Superior temporal gyrus (tissue), 1 donor: ENCODE data around the gene MNT.

ENCODE experiments used
- DNase-seq: peaks from one replicate; pipeline ENCODE4 v3.0.0-alpha.2; 2016; ENCODE audit errors: extremely low spot score

MNT gene

DNA sequence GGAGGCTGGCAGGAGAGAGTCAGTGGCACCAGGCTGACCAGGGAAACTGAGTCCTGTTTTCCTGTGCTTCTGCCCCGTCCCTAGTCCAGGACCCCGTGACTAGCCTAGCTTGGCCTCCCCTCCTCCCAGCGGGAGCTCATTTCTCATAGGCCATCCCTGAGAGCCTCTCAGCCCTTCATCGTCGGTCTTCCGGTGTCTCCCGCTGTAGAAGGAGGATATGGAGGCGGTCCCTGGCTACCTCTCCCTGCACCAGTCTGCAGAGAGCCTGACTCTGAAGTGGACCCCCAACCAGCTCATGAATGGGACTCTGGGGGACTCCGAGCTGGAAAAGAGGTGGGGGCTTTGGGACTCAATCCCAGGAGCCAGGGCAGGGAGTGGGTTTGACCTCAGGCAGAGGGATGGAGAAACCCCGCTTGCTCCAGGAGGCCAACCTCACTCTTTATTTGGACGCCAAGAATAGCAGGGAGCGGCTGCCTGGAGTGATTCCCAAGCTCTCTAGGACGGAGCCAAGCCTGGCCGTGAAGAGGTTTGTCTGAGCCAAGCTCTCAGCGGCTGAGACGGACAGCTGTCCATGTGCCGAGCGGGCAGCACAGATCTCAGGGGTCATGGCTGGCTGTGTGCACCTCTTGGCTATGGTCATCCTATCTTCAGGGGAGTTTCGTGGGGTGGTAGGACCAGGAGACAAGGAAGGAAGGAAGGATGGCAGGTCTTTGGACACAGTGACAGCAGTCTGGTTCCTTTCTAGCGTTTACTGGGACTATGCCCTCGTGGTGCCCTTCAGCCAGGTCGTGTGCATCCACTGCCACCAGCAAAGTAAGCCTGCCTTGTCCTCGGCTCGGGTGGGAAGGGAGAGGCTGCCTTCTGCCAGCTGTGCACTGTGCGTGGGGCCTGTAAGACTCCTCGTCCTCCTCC, 36.8 kb downstream of the MNT start:
- no peak for DNase-seq

DNA sequence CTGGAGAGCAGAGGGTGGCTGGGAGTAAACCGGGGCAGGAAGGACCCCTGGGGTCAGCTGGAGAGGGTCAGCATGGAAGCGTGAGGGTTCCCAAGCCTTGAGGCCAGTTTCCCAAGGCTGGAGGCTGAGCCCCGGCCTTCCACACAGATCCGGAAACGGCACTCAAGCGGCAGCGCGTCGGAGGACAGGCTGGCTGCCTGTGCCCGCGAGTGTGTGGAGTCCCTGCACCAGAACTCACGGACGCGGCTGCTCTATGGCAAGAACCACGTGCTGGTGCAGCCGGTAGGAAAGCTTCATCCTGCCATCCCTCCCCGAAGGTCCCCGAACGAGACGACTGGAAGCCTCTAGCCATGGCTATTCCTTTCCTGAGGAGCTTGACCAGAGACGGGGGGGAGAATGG, 37.5 kb downstream of the MNT start:
- DNase-seq: no peak

DNA sequence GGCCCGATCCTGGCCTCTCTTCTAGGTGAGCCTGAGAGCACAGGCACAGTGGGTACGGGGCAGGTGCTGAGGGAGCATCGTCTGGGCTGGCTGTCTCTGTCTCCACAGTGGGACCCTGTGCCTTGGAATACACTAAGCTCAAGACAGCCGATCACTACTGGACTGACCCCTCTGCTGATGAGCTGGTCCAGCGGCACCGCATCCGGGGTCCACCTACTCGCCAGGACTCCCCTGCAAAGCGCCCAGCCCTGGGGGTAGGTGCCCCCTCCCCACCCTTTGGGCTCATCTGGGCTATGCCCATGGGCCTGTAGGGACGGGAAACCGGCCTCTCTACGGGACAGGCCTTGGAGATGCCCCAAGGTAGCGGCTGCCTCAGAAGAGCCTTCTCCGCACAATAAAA, 38.0 kb downstream of the MNT start:
- DNase-seq: no peak

DNA sequence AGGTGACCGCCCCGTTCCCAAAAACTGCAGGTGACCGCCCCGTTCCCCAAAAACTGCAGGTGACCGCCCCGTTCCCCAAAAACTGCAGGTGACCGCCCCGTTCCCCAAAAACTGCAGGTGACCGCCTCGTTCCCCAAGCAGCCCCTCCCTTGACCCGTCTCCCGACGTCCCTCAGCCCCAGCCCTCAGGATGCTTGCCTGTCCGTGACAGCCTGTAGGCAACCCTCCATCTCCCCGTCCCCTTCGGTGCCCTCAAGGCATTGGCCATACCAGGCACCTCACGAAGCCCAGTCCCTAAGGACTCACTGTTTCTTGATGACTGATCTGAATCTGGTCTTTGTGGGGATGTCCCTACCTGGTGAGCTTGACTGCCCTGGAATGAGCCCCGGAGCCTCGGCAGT, 38.4 kb downstream of the MNT start:
- no peak for DNase-seq

DNA sequence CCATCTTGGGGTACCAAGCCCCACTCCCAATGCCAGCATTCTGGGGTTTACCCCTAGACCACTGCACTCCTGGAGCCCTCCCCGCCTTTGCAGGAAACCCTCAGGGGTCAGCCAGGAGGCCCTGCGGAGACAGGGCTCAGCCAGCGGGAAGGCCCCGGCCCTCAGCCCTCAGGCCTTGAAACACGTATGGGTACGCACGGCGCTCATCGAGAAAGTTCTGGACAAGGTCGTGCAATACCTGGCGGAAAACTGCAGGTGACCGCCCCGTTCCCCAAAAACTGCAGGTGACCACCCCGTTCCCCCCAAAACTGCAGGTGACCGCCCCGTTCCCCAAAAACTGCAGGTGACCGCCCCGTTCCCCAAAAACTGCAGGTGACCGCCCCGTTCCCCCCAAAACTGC, 38.8 kb downstream of the MNT start:
- no peak for DNase-seq

DNA sequence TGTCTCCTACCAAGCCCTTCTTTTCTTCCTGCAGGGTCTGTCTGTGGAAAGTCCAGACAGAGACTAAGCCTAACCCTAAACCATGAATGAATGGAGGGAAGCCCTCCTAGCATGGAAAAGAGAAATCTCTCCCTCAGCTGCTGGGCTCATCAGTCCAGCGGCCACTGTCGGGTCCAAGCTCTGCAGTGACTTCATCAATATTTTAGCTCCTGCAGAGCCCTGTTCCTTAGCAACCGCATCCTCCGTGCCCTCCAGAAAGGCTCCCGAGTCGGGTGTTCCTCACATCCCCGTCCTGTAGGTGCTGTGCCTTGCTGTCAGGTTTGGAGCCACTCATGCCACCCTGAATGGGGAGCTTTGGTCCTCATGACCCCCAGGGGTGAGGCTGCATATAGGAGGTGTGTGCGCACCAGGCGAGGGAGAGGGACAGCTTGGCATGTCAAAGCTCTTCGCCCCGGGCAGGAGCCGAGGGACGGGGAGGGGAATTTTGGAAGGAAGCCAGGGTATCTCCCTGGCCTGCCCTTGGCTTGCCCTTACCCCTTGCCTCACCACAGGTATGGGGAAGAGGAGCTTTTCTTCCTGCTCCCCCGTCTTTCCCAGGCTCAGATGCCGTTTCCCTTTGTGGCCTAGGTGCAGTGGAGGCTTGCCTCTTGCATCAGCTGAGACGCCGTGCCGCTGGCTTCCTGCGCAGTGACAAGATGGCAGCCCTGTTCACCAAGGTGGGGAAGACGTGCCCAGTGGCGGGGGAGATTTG, 39.7 kb downstream of the MNT start:
- no peak for DNase-seq

DNA sequence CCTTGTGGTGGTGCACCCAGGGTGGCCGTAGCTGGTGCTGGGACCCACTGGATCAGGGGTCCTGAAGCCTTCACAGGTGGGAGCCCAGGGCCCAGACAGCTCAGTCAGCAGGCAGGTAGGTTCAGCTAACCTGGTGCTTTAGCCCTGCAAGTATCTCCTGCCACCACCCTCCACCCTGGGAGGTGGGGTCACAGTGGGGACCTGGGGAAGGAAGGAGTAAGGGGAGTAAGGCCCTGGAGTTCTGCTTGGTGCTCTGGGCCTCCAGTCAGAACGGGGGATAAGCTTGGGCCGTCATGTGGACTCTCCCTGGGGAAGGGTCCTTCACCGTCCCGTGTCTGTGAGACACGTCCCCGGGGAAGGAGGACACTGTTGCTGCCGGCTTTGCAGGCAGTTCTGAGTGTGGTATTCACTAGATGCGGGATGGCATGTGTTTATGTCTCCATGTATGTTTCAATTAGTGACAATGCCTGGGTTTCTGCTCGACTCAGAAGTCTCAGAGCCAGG, 42.9 kb downstream of the MNT start:
- no peak for DNase-seq

DNA sequence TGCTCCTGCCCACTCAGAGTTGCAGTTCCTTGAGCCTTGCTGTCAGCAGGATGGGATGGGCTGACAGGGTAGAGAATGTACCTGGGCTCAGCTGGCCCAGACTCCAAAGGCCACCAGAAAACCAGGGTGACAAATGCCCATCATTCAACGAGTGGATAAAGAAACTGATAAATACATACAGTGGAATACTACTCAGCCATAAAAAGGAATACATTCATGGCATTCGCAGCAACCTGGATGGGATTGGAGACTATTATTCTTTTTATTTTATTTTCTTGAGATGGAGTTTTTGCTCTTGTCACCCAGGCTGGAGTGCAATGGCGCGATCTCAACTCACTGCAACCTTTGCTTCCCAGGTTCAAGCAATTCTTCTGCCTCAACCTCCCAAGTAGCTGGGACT, 43.6 kb downstream of the MNT start:
- DNase-seq: no peak

DNA sequence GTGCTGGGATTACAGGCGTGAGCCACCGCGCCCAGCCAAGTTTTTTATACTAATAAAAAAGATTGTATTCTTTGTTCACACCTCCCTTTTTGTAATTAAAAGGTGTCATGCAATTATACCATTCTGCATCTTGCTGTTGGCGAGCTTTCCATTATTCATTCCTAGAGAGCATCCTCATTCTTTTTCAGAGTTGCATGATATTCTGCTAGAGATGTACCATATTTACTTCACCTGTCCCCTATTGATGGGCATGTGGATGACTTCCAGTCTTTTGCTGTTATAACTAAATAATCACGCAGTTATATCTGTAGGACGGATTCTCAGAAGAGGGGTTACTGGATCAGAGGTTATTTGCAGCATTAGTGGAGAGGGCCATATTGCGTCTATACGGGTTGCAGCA, 46.5 kb downstream of the MNT start:
- DNase-seq: no peak

DNA sequence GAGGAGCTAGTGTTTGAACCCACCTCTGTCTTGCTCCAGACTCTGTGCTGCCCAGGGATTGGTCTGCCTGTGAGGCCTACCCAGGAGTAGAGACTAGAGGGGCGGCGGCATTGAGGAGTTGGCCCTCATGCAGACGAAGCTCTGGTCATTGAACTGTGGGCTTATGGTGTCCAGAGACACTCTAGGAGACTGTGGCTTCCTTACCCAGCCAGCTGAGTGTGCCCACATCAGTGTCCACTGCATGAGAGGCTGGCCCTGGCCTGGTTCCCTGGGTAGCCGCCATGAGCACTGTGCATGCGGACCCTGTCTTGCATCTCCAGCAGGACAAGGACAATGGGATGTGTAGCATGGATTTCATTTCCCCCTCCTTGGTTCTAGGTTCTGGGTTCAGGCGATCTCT, 49.6 kb downstream of the MNT start:
- no peak for DNase-seq

DNA sequence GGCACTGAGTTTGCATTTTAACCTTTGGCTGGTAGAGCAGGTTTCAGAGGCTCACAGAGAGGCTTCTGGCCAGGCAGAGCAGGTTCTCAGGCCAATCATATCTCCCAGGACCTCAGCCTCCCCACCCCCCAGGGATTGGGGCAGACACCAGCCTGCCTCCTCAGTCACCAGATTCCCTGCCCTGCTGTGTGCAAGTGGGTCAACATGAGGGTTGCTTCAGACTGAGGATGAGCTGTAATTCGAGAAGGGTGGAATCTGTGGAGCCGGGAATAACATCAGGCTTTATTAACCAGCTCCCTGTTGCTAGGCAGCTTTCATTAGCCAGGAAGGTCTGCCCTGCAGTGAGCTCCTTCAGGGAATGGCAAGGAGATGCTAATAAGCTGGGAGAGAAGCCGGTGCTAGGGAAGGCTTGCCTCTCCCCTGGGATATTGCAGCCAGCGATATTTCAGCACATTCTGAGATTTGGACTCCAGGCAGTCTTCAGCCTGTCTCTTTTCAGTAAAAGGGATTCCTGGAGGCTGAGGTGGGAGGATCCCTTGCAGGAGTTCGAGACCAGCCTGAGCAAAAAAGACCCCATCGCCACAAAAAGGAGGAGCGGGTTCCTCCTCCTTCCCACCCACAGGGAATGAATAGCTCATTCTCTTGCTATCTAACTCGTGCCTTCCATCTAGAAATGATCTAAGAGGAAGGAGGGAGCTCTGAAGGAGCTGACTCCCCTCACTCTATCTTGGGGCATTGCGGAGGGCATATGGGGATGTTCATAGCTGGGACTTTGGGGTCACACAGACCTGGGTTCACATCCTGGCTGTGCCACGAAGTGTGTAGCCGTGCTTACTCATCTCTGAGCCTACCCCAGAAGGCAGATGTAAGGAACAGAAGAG, 52.8 kb downstream of the MNT start:
- DNase-seq: peak; percentile 29

DNA sequence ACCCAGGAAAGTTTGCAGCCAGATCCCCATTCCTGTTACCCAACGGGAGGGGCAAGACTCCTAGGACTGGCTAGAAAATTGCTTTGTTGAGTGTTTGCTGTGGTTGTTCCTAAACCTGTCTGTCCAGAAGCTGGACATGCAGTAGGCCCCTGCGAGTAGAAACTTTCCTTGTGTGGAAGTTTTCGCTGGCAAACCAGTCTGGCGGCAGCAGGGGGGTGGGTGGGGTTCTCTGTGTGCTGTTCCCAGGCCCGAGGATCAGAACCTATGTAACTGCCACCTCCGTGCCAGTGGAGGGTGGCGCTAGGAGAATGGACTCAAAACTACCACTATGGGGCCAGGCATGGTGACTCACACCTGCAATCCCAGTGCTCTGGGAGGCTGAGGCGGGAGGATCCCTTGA, 54.4 kb downstream of the MNT start:
- DNase-seq: no peak

DNA sequence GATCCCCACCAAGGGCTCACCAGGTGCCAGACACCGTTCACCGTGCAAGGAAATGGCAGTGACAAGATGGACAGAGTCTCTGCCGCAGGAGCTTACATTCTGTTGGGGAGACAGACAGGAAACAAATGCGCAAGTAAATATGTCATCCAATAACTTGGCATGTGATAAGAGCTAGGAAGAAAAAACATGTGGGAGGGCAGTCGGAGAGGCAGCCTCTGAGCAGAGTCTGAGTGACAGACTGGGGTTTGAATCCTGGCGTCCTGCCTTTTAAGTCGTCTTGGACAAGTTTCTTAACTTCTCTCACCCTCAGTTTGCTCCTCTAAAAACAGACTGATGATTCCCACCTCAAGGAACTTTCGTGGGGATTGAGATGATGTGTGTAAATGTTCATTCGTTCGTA, 56.3 kb downstream of the MNT start:
- peak; percentile 25 for DNase-seq

DNA sequence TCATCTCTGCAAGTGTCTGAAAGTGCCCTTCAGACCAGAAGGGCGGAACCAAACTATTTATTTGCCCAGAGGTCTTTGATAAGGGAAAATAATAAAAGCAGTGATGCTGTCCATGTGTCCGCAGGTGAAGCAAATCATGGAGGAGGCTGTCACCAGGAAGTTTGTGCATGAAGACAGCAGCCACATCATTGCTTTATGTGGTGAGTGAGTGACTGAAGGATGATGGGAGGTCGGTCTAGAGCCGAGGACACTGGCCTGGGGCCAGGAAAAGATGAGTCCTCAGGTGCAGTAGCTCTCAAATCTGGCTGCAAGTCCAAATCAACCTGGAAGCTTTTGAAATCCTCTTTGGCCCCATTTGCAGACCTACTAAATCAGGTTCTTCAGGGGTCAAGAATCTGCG, 57.4 kb downstream of the MNT start:
- DNase-seq: no peak

DNA sequence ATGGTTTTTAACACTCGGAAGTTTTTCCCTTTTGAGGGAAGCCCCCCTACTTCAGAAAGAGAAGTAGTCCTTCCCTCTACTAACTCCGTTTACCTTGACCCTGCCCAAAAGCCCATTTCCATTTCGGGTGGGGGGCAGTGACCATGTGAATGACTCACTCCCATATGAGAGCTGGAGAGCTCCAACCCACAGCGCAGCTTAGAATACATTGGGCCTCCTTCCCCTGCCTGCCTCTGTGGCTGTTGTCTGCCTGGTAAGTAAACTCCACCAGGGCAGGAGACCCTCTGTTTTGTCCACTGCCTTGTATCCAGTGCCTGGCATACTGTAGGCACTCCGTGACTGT, 62.6 kb downstream of the MNT start:
- DNase-seq: no peak

DNA sequence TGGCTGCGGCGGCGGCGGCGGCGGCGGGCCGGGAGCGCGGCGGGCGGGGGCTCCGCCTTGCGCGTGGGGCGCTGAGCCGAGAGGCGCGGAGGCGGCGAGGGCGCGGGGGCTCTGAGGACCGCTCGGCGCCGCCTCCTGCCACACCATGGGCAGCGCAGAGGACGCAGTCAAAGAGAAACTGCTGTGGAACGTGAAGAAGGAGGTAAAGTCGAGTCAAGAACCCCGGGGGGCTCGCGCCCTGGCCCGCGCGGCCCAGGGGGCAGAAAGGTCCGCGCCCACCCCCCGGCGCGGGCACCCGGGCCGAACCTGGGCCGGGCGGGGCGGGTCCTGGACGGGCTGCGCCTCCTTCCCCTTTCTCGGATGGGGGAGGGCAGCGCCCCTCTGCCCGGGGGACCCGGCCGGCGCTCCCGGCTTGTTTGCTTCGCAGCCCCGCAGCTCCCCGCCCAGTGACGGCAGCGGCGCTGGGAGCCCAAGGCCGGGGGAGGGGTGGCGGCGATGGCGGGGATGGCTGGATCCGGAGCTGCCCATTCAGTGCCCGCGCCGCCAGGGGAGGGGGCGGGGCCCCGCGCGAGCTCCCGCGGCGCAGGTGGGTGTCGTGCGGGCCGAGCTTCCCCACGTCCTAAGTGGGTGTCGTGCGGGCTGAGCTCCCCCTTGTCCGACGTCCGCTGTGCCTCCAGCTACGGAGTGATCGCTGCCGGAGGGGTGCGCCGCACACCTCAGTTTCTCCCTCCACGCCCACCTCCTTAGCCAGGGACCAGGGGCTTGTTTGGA, 63.1 kb downstream of the MNT start:
- DNase-seq: no peak

DNA sequence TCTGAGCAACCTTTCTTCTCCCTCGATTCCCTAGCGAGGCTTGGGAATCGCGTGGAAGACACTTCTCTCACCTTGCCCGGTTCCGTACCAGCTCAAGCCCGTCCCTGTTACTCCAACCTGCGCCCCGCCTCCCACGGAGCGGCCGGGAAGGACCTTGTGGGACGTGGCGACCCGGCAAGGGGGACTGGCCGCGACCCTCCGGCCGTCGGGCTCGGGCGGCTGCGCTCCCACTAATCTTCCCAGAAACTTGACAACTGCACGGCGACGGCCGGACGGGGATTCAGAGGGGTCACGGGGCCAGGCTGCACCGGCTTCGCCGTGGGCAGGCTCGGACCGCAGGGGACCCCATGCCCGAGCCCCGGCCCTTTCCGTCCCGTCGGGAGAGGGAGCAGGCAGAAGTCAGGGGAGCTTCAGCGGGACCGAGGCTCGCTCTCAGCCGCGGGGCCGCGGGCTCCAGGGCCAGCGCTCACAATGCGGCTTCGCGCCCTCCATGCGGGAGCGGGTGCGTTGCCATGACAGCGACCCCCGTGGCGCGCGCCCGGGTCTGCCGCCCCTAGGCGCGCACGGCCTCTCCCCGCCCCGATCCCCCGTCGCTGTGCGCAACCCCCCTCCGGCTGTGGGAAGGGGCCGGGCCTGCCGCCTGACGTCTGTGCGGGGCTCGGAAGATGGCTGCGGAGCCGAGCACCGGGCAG, 63.9 kb downstream of the MNT start, which contains the start of gene SGSM2:
Gene SGSM2, plus strand, starts transcription at position 650 of the 692 bp plus-strand sequence. CDS start 188 bp downstream, outside the sequence.
- DNase-seq: no peak

DNA sequence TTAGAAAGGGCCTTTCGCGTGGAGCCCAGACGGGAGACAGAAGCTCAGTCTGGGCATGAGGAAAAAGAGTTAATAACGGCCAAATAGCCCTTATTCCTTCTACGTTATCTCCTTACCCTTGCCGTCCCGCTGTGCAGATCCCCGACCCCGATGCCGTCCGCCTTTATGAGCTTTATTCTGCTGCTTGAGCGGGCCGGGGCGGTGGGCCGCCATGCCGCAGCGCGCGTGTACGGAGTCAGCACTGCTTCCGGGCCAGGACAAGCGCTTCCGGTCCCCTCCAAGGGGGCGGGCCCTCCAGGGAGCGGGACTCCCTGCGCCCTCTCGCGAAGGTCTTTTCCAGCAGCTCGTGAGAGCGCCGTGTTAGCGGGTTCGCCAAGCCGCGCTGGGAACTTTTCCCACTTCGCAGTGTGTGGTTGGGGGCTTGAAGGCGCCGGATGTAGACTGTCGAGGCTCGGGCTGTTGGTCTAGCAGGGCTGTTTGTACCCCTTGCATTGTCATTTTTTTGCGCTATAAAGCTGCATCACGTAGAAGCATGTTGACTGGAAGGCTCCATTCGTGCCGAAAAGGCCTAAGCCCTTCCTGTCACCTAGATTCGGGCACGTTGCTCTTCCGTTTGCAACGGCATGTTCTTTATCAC, 64.5 kb downstream of the MNT start, which contains the start of gene TSR1:
Gene TSR1, minus strand, starts transcription at position 243 of the 637 bp plus-strand sequence. Its CDS starts 30 bp downstream, at position 213.
- DNase-seq: peak; percentile 96

DNA sequence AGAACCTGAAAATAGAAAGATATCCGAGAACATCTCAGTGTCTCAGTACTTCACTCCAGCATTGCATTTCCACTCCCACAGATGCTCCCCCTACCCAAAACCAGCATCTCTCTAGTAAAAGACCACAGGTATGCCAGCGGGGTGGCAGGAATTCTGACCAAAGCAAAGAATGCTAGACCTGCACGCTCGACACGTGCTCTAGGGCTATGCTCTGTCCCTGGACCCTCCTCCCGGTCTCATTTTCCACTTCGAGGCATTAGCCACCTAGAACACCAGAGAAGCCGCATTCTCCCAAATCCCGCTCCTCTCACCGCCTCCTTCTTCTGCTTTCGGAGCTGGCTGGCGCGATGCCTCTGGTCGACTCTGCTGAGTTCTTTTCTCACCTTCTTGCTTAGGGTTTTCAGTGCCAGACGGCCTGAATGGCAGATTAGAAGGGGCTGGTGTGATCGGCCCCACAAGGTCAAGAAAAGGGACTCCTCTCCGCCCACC, 65.1 kb downstream of the MNT start:
- no peak for DNase-seq
